Natural killer cell (primary cell): Measurements from ENCODE around the gene KIF1A. TPM values are rescaled to one million over a fixed set of nuclear protein-coding genes. Genes with fewer than 3 reads are reported as not detected.

Experiments
- ATAC-seq, 3 donors: fragments of 150-1000 bp in 2 of 3; fragments of 200-7000 bp in 1 of 3; cut with Tn5 transposase; 1 replicate in 1 of 3; 2 replicates in 2 of 3; pipeline ENCODE4 v1.10.0; 2021; ENCODE audit warnings: mild to moderate bottlenecking in 2 of 3, moderate library complexity in 2 of 3
- DNase-seq, 2 donors: peaks; one replicate each; pipeline versions ENCODE4 v3.0.0 to v3.0.0-alpha.2; 2013 to 2021; ENCODE audit warnings: mixed read lengths in 1 of 2
- H3K27ac ChIP-seq: one replicate; pipeline ENCODE4 v1.5.1; 2013; ENCODE audit warnings: mild to moderate bottlenecking, low read length
- H3K27me3 ChIP-seq: one replicate; pipeline ENCODE4 v1.6.1; 2013; ENCODE audit warnings: low read length; ENCODE audit not compliant: control insufficient read depth, insufficient read depth
- H3K36me3 ChIP-seq: one replicate; pipeline ENCODE4 v1.6.1; 2013; ENCODE audit warnings: low read length; ENCODE audit not compliant: control insufficient read depth, insufficient read depth
- H3K4me1 ChIP-seq: one replicate; pipeline ENCODE4 v1.6.1; 2013; ENCODE audit warnings: low read length; ENCODE audit not compliant: control insufficient read depth, insufficient read depth
- H3K4me3 ChIP-seq: one replicate; pipeline ENCODE4 v1.5.1; 2013; ENCODE audit warnings: low read length
- H3K9me3 ChIP-seq: one replicate; pipeline ENCODE4 v1.6.1; 2013; ENCODE audit warnings: low read length; ENCODE audit not compliant: control insufficient read depth, insufficient read depth
- H3K27ac Mint-ChIP-seq, 2 donors: one replicate each; pipeline ENCODE4 v1.8.0; 2022; ENCODE audit warnings: mild to moderate bottlenecking in 2 of 2, mixed read lengths in 2 of 2, moderate library complexity in 1 of 2
- H3K27me3 Mint-ChIP-seq, 2 donors: one replicate each; pipeline ENCODE4 v1.8.0; 2022; ENCODE audit warnings: low read depth in 2 of 2, mixed read lengths in 2 of 2
- H3K36me3 Mint-ChIP-seq: one replicate; pipeline ENCODE4 v1.8.0; 2022; ENCODE audit warnings: mixed read lengths
- H3K4me1 Mint-ChIP-seq, 2 donors: one replicate each; pipeline ENCODE4 v1.8.0; 2022; ENCODE audit warnings: mixed read lengths in 2 of 2
- H3K4me3 Mint-ChIP-seq: one replicate; pipeline ENCODE4 v1.8.0; 2022; ENCODE audit warnings: mild to moderate bottlenecking, moderate library complexity, mixed read lengths
- H3K9me3 Mint-ChIP-seq, 2 donors: one replicate each; pipeline ENCODE4 v1.8.0; 2022; ENCODE audit warnings: mixed read lengths in 2 of 2
- WGBS: methylation state at CpG from one replicate; pipeline ENCODE4 v1.1.7; 2013; ENCODE audit warnings: missing lambda C conversion rate; ENCODE audit not compliant: insufficient coverage; 5-methylcytosine and 5-hydroxymethylcytosine counted together
- intact Hi-C: fragments of 100-400 bp; cut with micrococcal nuclease; formaldehyde crosslinking; loops from one replicate; pipeline ENCODE4 v1.14.2; 2022
- total RNA-seq, 4 donors: library from RNA; stranded (reverse); fragments of 120-200 nt in 1 of 4; gene quantifications; one replicate each; pipeline versions ENCODE4 v1.2.3 to v1.2.4, GENCODE V29; 2013 to 2022
- TF ChIP-seq, protein P1 (sequence below): fragments of 200-600 bp; IDR thresholded peaks from one replicate; pipeline ENCODE4 v1.8.0; 2022; ENCODE audit warnings: antibody characterized with exemption

The KIF1A gene
- total RNA-seq, 3 donors from 2014 or later (not counting 1 experiment from before 2014, with no cell fraction given): 0.09 TPM; not detected in 2

DNA sequence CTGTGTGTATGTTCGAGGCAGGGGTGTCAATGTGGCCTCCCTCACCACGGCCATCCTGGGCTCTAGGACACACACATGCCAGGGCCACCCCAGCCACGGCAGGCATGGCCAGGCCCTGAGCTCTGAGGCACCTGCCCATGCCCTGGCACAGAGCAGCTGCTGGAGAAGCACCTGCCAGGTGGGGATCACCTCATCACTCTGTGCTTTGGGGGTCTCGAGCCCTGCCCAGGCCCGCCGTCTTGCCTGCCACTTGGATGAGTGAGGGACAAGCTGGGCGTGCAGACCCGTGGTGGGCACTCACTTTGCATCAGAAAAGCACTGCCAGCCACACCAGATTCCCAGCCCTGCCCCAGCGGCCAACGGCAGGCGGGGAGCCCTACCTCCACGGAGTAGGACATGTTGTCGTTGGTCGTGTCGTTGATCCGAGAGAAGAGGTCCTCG is 33.1 kb downstream of the KIF1A start:
- Histone ChIP-seq H3K27me3 (no peaks in the 10 kb centered on the region), H3K4me3 (no peak overlapping the region), H3K36me3 (no peaks in the 10 kb centered on the region), H3K9me3 (no peaks in the 10 kb centered on the region), H3K4me1 (no peaks in the 10 kb centered on the region), H3K27ac (no peak overlapping the region)
- H3K4me1 Mint-ChIP-seq: no peaks in the 10 kb centered on the region
- H3K27me3 Mint-ChIP-seq: no peaks in the 10 kb centered on the region
- ATAC-seq (no peak), DNase-seq (no peak)
- H3K36me3 Mint-ChIP-seq: no peaks in the 10 kb centered on the region
- H3K27ac Mint-ChIP-seq: no peak overlapping the region
- TF ChIP-seq, protein P1, sequence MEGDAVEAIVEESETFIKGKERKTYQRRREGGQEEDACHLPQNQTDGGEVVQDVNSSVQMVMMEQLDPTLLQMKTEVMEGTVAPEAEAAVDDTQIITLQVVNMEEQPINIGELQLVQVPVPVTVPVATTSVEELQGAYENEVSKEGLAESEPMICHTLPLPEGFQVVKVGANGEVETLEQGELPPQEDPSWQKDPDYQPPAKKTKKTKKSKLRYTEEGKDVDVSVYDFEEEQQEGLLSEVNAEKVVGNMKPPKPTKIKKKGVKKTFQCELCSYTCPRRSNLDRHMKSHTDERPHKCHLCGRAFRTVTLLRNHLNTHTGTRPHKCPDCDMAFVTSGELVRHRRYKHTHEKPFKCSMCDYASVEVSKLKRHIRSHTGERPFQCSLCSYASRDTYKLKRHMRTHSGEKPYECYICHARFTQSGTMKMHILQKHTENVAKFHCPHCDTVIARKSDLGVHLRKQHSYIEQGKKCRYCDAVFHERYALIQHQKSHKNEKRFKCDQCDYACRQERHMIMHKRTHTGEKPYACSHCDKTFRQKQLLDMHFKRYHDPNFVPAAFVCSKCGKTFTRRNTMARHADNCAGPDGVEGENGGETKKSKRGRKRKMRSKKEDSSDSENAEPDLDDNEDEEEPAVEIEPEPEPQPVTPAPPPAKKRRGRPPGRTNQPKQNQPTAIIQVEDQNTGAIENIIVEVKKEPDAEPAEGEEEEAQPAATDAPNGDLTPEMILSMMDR: no peak
- no peaks in the 10 kb centered on the region for H3K9me3 Mint-ChIP-seq
- intact Hi-C loops: no loop called here
- no peak overlapping the region for H3K4me3 Mint-ChIP-seq
- WGBS: 88% methylated on average over 17 of the region's 17 CpGs

DNA sequence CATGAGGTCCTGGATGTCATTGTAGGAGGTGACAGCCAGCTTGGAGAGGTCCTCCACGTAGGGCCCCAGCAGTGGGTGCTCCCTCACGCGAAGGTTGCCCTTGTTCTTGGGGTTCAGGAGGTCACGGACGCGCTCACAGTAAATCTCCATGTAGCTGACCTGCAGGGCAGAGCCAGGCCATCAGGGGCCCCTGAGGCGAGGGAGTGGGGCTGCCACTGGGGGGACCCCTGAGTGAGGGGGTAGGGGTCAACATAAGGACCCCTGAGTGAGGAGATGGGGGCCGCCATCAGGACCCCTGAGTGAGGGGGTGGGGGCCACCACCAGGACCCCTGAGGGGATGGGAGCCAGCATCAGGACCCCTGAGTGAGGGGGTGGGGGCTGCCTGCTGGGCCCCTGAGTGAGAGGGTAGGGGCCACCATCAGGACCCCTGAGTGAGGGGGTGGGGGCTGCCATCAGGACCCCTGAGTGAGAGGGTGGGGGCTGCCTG is 33.6 kb downstream of the KIF1A start:
- Mint-ChIP-seq H3K36me3 (no peaks in the 10 kb centered on the region), H3K4me1 (no peaks in the 10 kb centered on the region), H3K4me3 (no peak overlapping the region), H3K27ac (no peak overlapping the region), H3K9me3 (no peaks in the 10 kb centered on the region), H3K27me3 (no peaks in the 10 kb centered on the region)
- Histone ChIP-seq H3K27ac (no peak overlapping the region), H3K9me3 (no peaks in the 10 kb centered on the region), H3K36me3 (no peaks in the 10 kb centered on the region), H3K27me3 (no peaks in the 10 kb centered on the region), H3K4me1 (no peaks in the 10 kb centered on the region), H3K4me3 (no peak overlapping the region)
- WGBS: 84% methylated on average over 8 of the region's 8 CpGs
- ATAC-seq: no peak
- TF ChIP-seq, protein P1: no peak
- DNase-seq: no peak
- intact Hi-C loops: no loop called here

DNA sequence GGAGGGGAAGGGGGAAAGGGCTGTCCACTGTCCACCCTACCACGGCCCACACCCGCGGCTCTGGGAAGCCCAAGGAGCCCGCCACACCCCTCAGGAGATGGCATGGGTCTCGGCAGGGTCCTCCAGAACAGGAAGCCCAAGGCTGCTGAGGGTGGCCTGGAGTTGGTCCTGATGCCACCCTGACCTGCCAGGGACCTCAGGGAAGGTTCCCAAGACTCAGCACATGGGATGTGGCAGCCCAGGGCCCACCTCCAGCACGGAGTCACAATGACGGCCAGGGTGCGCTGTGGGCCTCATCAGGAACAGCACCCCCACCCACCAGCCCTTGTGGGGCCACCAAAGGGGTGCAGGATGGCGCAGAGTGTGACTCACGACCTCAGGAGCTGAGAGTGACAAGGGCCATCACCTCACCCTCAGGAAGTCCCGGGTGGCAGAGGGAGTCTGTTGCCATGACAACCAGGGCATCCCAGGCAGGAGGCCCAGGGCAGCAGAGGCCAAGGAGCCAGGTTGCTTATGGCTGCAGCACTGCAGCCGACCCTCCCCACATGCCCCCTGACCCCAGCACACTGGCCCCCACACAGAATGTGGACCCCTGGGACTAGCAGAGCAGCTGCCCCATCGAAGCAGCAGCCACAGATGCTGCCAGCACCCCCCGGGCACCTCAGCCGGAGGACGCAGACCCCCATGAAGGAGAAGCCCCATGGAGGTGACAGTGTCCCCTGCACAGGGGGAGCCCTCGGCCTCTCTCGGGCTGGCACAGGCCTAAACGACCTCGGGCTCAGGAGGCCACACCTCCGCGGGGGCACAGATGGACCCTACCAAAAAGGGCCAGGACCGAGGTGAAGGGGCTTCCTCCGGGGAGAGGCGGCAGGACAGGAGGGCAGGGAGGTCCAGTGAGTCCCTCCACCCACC is 34.3 kb downstream of the KIF1A start:
- Histone ChIP-seq H3K36me3 (no peaks in the 10 kb centered on the region), H3K9me3 (no peaks in the 10 kb centered on the region), H3K4me1 (no peaks in the 10 kb centered on the region), H3K27ac (no peak overlapping the region), H3K27me3 (no peaks in the 10 kb centered on the region), H3K4me3 (no peak overlapping the region)
- H3K27ac Mint-ChIP-seq: no peak overlapping the region
- TF ChIP-seq, protein P1: no peak
- ATAC-seq (no peak), DNase-seq (no peak)
- no peaks in the 10 kb centered on the region for H3K4me1 Mint-ChIP-seq
- no peaks in the 10 kb centered on the region for H3K36me3 Mint-ChIP-seq
- WGBS: 74% methylated on average over 25 of the region's 25 CpGs
- intact Hi-C loops: no loop called here
- no peaks in the 10 kb centered on the region for H3K9me3 Mint-ChIP-seq
- no peaks in the 10 kb centered on the region for H3K27me3 Mint-ChIP-seq
- no peak overlapping the region for H3K4me3 Mint-ChIP-seq
